IPS-NIHi11 (cell line): ENCODE data around the gene PWWP2B.

Experiments used
- DNase-seq: peaks from one replicate; pipeline ENCODE4 v3.0.0; 2012; ENCODE audit warnings: mixed read lengths, low spot score

PWWP2B gene

DNA sequence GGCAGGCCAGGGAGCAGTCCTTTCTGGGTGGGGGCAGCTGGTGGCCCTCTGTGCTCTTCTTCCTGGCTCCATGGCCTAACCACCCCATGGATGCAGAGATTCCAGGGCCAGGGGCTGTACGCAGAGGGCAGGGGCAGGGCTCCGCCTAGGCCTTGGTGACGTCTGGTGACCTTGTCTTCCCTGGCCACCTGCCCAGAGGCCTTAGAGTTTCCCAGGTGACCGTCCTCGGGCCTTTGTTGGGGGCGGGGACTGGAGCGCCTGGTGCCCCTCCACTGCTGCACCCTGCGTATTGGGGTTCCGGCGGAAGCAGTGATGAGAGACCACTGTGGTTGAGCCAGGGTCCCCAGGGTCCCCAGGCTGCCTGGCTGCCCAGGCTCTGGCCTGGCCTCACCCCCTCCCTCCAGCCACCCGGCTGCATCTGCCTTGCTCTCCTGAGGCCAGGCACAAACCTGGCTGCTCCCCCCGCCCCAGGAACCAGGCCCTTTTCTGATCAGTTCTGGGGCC is 10.3 kb downstream of the PWWP2B start:
- no peak for DNase-seq

DNA sequence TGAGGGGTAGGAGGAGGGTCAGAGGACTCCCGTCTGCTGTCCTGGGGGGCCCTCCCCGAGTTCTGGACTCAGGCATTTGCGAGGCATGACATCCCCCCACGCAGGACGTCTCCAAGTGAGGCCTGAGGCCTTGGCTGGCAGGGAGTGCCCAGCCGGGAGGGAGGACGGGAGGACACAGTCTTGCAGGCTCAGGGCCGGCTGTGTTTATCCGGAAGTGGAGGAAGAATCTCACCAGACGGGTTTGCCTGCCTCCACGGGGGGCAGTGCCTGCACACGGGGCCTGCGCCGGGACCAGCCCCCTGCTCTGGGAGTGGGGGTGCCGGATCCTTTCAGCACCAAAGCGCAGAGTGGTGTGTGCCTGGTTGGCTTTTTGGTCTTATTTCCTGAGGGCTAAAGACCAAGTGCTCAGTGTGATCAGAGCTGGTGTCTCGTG is 10.9 kb downstream of the PWWP2B start:
- DNase-seq = peak; percentile 93

DNA sequence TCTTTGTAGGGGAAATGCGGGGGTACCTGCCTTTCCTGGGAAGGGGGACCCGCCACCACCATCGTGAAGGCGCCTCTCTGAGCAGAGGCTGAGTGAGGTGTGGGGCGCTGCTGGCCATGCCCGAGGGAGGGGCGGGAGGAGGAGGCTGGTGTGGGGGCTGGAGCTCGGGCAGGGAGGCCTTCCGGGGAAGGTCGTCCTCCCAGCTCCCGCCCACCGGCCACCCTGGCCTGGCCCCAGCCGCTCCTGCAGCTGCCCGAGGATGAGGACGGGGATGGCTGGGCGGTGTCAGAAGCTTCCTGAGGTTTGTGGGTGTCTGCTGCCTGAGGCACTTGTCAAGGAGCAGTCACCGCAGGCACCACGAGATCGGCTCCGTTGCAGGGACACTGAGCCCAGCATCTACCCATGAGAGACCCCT is 11.4 kb downstream of the PWWP2B start:
- peak; percentile 74 for DNase-seq

DNA sequence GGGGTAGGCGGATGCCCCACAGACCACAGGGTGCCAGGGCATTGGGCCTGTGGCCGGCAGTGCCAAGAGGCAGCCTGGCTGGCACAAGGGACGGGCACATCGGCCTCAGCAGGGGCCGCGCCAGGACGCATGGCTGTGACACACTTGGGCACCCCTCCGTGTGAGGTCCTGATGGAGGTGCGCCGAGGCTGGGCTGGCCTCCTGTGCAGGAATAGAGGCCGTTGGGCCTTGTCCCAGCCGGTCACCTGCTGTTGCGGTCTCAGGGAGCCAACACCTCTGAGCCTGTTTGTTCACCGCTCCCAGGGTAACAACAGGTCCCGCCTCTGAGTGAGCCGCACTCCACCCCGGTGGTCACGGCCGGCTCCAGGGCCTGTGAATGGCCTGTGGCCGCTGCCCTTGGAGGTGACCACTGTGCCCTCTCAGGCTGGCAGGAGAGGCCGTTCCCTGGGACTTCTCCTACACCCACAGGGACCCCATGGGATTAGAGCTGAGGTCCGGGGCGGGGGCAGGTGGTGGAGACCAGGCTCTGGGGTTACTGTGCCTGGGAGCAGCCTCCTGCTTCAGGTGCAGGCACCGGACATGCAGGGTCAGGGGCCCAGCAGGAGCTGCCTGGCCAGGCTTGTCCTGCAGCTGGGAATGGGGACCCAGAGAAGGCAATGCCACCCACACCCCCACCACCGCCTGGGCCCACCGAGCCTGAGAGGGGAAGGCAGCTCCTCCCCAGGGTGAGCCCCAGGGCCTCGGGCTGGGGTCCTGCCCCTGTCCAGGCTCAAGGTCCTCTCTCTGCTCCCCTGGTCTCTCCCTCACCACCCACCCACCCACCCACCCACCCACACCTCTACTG is 12.0 kb downstream of the PWWP2B start:
- no peak for DNase-seq

DNA sequence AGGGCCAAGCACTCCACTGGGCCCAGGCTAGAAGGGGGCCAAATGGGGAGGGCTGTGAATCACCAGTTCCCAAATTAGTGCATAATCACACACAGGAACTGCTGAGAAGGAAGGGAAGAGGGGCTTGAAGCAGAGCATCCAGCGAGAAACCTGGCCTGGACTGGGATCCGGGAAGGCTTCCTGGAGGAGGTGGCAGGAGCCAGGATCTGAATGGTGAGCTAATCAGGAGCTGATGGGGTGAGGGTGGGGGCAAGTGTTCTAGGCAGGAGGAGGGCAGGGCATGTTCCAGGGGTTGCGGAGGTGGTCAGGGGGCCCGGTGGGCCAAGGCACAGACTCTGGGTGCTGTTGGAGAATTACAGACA is 12.6 kb downstream of the PWWP2B start:
- DNase-seq = no peak

DNA sequence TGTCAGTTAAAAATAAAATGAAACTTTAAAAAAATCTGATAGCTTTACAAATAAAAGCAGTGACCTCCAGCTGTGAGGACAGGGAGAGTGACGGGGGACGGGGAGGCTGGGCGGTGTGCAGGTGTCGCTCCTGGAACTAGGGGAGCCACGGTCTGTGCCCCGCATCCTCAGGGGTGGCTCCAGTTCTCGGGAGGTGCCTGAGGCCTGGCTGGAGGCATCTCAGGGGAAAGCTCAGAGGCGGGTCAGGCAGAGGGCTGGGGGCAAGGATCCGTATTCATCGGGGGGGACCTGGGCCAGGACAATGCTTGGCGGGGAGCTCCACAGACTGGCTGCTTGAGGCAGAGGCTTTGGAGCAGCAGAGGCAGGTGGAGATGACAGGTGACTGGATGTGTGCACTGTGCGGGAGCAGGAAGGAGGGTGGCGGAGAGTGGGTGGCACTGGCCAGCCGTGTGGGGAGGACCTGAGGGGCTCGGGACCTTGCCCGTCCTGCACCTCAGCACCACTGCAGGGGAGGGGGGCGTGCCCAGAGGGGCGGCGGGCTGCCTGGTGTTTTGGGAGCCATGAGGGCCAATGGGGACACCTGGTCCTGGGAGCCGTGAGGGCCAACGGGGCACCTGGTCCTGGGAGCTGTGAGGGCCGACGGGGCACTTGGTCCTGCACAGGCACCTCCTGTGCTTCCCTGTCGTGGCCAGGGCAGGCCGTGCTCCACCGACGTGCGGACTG is 13.2 kb downstream of the PWWP2B start:
- no peak for DNase-seq

DNA sequence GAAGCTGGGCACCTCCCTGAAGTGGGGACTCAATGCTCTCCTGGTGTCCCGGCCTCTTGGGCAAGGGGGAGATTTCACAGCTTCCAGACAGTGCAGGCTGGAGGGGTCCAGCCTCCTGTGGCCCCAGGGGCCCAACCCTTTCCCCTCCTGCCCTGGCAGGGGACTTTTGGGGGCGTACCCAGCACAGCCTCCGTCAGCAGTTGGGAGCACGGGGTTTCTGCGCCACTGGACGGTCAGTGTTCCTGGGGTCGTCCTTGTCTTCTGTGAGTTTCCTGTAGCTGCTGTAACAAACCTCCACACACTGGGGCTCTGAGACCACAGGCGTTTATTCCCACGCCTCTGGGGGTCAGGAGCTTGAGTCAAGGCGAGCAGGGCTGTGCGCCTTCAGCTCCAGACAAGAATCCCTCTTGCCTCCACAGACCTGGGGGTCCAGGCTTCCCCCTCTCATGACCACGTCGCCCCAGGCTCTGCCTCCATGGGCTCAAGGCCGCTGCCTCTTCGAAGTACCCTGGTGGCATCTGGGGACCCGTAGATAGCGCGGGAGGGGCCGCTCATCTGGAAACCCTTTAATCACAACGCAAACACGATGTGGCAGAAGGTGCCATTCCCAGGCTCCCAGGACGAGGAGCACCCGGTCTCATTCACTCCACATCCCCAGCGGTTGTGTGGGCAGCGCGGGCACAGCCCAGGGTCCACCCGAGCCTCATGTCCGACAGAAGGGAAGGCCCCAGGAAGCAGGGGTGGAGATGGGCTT is 14.0 kb downstream of the PWWP2B start:
- no peak for DNase-seq

DNA sequence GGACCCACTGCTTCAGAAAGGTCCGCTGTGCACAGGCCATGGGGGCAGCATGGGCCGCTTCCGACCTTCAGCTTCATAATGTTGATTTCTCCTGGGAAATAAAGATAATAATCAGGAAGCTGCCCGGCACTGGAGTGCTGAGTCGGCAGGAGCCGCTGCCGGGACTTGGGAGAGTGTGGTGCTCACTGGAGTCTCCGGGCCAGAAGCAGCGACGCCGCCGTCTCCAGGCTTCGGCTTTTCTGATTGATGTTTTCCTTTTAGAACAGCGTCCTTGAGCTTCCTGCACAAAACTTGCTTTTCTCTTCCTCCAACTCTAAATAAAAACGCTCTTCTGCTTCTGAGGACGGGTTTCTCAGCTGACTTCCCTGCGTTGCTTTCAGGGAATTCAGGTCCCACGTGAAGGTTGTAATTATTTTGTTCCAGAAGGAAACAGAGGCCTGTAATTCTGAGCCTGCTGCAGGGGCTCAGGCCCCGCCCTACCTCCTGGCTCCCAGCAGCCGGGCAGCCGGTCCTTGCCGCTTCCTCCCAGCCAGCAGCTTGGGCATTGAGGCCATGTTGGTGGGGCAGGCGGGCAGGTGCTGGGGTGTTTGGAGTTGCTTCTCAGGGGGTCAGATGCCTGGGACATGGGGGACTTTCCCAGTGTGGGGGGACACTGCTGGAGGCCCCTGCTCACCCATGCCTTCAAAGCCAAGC is 14.7 kb downstream of the PWWP2B start:
- no peak for DNase-seq

DNA sequence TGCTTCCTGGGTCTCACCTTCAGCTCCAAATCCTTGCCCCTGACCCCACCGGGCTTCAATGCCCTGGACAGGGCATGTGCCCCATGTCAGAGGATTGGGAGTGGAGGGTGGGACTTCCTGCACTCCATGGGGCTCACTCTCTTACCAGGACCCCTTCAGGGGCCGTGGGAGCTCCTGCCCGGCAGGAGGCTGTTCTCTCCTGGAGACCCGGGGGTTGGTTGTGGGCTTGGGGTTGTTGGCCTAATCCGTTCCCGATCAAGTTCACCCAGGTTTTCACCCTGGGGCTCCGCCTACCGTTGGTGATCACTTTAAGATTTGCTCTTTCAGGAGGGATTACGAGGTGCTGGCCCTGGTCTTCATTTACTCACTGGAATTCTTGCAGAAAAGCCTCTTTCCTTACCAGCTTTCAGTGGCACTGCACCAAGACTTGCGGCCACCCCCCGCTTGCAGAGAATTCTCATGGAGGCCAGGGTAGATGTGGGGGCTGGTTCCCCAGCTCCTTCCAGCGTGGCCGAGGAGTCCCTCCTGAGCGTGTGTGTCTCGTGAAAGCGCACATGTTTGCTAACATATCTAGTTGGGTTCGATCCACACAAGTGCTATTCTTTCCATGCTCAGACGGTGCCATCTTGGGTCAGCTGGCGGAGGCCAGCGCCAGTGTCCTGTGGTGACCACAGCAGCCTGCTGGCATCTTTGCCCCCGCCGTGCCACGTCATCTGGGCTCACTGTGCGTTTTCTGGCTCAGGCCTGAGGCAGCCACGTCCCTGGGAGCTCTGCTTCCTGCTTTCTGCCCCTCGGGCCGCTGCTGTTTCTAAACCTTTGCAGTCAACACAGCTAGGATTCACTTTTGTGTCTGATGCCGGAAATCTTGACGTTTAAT is 15.6 kb downstream of the PWWP2B start:
- DNase-seq = no peak

DNA sequence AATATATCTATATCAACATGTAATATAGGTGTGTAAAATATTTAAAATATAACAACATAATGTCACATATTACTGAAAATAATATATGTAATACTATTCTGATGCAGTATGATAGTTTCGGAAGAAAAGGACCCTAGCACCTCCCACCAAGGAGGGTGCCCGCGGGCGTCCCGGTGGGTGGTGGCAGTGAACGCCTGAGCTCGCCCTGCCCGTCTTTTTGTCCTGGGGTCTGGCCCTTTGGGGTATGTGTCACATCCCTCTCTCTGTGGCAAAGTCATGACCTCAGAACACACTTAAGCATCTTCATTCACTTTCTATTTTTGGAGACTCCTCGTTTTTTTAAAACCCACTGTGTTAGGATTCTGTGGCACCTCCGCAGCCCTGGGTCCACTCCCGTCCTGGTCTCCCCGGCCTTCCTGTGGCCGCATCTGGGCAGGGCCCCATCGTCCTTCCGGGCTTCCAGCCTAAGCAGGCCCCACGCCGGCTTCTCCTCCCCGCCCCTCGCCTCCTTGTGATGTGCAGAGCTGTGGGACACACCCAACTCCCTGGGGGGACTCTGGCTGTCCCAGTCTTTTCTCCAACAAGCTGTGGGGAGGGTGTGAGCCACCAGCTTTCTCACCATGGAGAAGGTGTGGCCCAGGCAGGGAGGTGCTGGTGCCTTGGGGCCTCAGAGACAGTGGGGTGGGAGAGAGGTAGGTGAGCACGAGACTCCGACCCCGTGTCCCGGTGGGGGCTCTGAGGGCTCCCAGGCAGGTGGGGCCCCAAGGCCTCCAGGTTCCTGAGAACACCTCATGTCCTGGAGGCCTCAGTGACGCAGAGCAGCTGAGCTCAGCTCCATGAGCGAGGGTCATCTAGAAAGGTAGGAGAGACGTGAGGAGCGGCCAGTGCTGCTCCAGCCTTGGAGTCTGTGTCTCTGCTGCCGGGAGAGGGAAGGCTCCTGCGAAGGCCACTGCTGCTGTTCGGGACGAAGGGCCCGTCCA is 16.5 kb downstream of the PWWP2B start:
- no peak for DNase-seq

DNA sequence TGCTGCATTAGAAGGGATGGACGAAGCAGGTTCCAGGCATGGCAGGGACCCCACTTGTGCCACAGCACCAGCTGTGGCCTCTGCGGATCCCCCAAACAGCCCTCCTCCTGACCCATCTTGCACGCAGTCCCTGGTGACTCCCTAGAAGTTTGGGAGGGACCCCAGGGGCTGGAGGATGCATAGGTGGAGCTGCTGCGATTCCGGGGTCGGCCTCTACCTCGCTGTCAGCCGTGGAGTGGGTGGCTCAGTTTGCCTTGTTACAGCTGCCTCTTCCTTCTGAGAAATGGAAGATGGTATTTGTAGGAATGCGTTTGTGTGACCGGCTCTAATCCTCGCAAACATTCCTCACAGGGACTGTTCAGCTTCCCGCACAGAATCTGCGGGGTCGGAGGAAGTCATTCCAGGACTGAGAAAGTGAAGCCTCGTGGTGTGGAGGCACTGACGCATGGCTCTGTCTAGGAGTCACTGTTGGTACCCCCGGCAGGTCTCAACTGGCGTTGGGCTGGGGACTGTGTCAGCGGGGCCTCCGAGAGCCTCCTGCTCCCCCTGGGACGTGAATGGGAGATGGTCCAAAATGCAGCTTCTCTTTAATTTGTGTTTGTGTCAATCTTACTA is 17.5 kb downstream of the PWWP2B start:
- no peak for DNase-seq

DNA sequence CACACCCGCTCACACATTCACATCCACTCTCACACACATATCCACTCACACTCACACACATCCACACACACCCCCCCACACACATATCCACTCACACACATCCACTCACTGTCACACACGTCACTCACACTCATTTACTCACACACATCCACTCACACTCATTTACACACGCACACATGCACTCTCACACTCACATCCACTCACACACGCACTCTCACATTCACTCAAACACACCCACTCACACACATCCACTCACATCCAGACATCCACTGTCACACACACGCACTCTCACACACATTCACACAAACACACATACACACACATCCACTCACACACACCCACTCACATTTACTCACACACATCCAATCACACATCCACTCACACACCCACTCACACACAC is 18.3 kb downstream of the PWWP2B start:
- DNase-seq = no peak

DNA sequence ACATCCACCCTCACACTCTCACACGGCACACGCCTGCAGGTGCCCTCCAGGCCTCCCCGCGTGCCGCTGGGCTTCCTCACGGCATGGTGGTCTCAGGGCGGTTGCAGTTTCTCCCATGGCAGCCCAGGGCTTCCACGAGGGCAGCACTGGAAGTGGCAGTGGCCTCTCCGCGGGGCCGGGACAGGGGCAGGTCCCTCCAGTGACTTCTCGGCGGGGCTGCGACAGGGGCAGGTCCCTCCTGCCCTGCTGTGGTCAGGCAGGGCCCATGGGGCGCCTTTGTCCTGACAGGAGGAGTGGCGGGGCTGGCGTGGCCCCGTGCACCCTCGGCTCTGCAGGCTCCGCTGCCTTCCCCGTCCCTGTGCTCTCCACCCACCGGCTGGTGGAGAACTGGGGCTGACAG is 19.0 kb downstream of the PWWP2B start:
- DNase-seq = no peak

DNA sequence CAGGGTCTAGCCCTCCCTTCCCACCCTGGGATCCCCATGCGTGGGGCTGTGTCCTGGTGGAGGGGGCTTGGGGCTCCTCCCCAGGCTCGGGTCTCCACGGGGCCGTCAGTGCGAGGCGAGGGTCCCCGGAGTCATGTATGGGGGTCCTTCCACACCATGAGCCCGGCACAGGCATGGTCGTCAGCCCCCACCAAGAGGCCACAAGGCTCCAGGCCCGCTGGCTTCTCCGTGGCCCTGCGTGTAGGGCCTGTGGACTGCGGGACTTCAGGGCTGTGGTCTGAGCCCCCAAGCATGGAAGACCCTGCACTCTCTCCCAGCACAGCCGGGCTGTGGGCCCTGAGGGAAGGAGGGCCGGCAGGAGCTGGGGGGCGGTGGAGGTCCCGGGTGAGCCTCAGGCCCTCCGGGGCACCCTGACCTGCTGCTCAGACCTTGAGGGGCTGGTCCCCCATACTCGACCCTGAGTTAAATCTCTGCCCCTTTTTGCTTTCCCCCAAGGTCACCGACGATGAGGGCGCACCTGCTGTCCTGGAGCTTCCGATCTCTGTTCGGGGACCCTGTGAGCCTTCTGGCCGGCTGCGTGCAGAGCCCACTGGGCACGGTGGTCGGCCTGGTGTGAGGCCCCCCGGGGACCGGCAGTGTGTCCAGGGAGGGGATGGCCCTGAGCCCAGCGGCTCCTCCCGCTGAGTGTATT is 19.7 kb downstream of the PWWP2B start:
- DNase-seq = no peak

DNA sequence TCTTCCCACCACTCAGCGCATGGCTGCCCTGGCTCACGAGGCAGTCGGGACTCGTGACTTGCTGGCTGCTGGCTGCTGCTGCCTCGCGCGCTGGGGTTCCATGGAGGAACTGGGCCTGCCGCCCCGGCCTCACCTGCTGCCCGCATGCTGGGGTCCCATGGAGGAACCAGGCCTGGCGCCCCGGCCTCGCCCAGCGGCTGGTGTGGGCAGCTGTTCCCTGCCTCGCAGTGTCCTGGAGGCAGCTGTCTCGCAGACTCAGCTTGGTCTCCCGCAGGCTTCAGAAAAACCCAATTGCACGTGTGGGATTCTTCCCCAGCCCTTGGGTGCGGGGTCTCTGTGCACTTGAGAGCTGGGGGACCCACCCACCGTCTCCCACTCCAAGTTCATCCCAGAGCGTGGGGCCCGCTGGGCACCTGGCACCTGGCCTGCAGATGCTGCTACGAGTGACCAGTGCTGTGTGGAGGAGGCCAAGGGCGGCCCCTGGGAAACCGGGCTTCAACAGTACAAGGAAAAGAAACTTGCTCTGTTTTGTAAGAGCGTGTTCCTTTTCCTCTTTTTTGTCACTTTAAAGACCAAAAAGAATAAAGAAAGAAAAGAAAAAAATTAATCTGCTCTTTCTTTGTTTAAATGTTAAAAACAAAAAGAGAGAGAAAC is 20.4 kb downstream of the PWWP2B start:
- DNase-seq = no peak

DNA sequence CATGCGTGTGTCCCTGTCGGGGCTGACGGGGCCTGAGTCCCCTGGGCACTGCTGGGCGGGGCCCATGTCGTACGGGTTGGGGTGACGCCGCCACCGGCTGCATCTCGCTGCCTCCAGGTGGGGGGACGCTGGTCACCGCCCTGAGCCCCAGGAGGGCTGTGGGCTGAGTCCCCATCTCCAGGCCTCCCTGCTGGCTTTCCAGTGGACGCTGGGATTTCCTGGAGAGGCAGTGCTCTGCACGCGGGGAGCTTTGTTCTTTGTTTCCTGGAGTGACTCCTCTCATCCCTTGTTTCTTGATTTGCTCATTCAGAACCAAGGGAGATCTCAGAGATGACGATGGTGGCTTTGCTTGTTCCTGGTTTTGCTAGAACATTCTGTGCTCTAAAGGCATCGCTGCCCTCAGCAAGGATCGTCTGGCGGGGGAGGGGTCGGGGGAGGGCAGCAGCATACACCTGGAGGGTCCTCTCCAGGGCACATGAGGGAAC is 21.0 kb downstream of the PWWP2B start:
- no peak for DNase-seq

DNA sequence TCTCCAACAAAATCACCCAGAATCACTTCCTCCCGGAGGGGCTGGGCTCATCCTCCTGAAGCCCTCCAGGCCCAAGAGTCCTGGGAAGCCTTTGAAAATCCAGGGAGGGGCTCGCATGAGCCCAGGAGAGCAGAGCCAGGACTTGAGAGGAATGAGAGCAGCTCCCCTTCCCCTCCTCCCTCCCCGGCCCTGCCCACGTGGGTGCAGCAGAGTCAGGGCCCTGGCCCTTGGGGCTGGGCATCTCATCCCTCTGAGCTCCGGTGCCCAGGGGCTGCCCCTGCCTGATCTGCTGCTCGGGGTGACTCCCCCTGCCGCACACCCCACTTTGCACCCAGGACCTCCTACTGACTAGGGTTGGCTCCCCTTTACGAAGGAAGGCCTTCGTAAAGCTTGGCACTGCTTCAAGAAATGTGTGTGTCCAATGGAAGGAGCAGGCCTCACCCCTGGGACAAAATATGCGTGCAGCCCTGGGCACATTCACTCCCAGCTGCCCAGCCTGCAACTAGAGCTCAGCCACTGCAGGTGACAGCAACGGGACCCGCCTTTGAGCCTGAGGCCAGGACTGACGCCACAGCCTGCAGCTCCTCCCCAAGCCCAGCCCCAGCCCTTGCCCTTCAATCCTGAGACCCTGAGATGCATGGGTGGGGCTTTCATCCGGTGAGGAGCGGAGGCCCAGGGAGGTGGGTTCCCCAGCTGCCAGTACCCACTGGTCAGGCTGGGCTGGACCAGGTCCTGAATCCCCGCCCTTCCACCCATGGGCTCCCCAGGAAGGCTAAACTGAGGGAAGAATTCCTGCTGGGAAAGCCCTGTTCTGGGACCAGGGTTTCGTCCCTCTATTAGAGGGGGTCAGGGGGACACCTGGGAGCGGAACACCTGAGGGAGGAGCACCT is 21.8 kb downstream of the PWWP2B start:
- peak; percentile 88 for DNase-seq
